Measurements from ENCODE around the gene FBH1.

GRCh38 chr10:5919568-5919967, 29.5 kb downstream of the FBH1 start:
- TF ChIP-seq CTCF (IDR thresholded peaks at IDR 0.05; ENCODE audit: insufficient read depth, low read depth, low read length), result no peak
- TF ChIP-seq EZH2 (IDR thresholded peaks at IDR 0.05; ENCODE audit: insufficient read depth, low read length), result no peak
